SK-N-MC (cell line): ENCODE data around the gene CACNA1B.

ENCODE experiments used
- EZH2 ChIP-seq: fragments of 200-600 bp; sonication (generic); IDR thresholded peaks from one replicate; pipeline ENCODE4 v1.6.1; 2017; ENCODE audit warnings: antibody characterized with exemption
- POLR2AphosphoS5 ChIP-seq: IDR thresholded peaks from 2 replicates; pipeline ENCODE4 v1.6.1; 2012; ENCODE audit warnings: mild to moderate bottlenecking, low read depth, low read length, borderline replicate concordance

GRCh38 chr9:138111607-138112006, 234.0 kb downstream of the CACNA1B start:
- TF ChIP-seq POLR2AphosphoS5, result no peak
- no peak for TF ChIP-seq EZH2
